ENCODE results near the gene APH1B.

DNA sequence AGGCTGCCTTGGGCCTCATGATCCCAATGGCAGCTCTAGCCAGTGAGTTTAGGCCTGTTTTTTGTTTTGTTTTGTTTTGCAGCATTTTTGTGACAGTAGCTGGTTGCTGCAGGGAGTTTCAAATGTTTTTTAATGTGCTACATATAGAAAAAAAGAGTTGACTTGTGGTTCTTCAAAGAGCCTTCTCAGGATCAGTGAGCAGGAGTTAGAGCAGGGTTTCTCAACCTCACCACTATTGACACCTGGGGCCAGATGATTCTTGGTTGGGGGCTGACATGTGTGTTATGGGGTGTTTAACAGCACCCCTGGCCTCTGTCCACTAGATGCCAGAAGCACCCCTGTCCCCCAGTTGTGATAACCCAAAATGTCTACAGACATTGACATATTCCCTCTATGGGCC is 17.9 kb downstream of the APH1B start:
- TF ChIP-seq, protein P1, sequence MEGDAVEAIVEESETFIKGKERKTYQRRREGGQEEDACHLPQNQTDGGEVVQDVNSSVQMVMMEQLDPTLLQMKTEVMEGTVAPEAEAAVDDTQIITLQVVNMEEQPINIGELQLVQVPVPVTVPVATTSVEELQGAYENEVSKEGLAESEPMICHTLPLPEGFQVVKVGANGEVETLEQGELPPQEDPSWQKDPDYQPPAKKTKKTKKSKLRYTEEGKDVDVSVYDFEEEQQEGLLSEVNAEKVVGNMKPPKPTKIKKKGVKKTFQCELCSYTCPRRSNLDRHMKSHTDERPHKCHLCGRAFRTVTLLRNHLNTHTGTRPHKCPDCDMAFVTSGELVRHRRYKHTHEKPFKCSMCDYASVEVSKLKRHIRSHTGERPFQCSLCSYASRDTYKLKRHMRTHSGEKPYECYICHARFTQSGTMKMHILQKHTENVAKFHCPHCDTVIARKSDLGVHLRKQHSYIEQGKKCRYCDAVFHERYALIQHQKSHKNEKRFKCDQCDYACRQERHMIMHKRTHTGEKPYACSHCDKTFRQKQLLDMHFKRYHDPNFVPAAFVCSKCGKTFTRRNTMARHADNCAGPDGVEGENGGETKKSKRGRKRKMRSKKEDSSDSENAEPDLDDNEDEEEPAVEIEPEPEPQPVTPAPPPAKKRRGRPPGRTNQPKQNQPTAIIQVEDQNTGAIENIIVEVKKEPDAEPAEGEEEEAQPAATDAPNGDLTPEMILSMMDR (IDR thresholded peaks at IDR 0.05): no peak
- no peak for TF ChIP-seq POLR2A (IDR thresholded peaks at IDR 0.05)
